NCI-H1048 (cell line): ENCODE results near the gene STAMBPL1.

Experiments
- DNase-seq: peaks from one replicate; lab custom pipeline; 2025; lab: John Stamatoyannopoulos, UW

The STAMBPL1 gene

GRCh38 chr10:88952647-88953111 lies 72.6 kb downstream of the STAMBPL1 start, which contains the start of gene ACTA2:
ACTA2 (minus strand) TSS chr10:88952773; CDS start chr10:88948930, 3,843 bp downstream.
- DNase-seq = no peak

DNA sequence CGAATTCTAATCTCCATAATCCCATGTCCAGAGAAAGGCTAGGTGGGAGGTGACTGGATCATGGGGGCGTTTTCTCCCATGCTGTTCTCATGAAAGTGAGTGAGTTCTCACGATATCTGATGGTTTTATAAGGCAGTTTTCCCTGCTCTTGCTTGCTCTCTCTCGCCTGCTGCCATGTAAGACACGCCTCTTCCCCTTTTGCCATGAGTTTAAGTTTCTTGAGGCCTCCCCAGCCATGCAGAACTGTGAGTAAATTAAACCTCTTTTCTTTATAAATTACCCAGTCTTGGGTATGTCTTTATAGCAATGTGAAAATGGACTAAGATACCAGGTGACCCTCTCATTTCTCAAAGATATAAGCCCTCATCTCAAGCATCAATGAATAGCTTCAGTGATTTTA lies 73.6 kb downstream of the STAMBPL1 start:
- no peak for DNase-seq

DNA sequence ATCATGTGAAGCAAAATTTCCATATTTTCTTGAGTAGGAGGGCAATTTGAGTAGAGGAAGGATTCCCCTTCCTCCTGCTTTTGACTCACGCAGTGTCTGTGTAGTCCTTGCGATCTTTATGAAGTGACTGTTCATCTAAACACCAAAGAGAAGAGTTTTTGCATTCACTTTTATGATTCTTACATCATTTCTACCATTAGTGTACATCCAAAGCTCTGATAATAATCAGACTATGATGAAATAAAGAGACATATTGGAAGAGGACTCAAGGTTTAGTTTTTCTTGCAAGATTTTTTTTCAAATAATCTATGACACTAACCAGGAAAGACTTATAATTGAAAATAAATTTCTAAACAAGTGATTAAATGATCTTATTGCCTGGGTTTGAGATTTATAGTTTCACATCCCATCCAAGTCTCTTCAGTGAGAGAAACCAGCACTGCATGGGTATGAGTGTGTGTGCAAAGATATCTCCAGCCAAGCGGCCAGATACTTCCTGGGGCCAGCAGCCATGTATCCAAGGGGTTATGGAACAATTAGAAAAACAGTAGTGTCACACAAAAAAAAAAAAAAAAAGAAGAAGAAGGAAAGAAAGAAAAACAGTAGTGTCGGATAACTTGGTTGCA lies 74.5 kb downstream of the STAMBPL1 start:
- no peak for DNase-seq

DNA sequence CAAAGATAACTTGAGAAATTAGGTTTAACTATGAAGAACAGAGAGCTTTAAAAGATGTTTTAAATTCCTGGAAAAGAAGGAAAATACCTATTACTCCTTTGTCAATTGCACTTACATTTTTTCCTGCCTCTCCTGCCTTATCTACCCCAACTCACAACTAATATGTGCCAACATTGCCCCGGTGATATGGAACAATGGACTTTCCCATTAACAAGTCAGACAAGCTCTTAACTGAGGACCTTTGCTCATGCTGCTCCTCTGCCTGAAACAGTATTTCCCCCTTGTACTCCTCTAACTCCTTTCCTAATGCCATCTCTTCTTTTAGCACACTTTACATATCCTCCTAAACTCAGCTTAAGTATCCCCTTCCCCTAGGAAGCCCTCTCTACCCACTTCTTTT lies 77.3 kb downstream of the STAMBPL1 start:
- DNase-seq = no peak

DNA sequence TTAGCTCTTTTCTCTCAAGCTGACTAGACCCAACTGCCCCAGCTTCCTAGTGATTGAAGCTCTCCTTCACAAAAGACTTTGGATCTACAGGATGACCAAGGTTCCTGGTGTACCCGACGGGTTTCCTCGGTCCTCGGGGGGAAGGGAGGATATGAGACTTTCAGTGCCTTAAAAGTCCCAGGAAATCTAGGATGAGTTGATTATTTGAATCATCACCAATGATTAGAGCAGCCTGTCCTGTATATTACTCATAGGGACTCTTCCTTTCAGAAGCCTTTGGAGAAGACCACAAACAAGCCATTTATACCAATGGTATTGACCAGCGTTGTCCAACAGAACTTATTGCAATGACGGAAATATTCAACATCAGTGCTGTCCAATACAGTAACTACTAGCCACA lies 78.7 kb downstream of the STAMBPL1 start:
- DNase-seq = no peak

GRCh38 chr10:88960802-88961201 lies 80.8 kb downstream of the STAMBPL1 start:
- no peak for DNase-seq

GRCh38 chr10:88961266-88961665 lies 81.2 kb downstream of the STAMBPL1 start:
- DNase-seq = no peak

DNA sequence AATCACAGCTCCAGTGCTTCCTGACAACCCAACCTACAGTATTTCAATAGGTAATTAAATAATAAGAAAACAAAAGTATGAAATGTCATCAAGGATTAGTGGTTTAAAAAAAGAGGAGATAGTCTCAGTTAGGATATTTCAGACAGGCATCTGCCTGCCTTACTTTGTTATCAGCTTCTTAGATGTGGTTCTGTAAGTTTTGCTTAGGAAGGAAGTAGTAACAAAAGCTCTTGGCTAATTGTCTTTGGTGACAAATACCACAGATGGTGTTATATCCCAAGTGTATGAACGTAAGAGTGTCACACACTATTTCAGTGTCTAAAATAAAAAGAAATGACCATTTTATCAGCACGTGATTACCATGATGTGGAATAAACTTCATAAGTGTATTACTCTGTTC lies 82.3 kb downstream of the STAMBPL1 start:
- DNase-seq = no peak

DNA sequence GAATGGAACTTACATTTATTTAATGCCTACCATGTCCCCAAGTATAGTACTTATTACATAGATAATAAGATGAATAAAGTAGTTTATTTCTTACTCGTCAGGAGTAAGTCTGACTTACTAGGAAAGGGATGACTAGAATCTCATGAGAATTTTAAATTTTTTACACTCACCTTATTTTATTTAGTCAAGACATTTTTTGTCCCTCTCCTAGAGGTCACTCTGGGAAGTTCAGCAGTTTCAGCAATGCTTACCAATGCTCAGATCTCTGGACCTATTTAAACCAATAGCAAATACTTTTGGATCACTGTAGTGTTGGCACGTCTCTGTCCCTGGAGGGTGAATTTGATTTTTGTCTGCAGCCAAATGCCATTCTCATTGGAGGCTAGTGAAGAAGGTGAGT lies 83.3 kb downstream of the STAMBPL1 start:
- no peak for DNase-seq

- DNase-seq = no peak
Observed at GRCh38 chr10:88964360-88964759, 84.3 kb downstream of the STAMBPL1 start.

DNA sequence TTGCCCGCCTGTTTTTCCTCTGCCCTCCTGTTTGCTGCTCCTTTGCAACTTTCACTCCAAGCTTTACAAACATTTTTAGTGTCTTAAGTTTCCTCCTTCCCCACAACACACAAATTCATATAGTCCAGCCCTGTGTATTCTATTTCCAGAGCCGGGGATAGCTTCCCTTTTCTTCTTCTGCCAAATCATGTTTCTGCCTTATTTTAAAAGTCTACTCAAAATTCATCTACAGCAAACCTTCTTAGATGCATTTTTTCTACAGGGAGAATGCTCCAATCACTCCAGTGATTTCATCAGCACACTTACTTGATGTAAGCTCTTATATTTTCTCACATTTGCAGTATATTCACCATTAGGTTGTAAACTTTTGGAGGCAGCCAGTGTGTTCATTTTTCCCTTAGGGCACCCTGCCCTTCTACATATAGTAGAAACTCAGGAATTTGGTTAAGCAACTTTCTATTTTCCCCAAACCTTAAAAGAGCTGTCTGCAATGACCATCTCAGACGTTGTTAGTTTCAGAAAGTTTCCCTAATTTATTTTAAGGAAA lies 84.9 kb downstream of the STAMBPL1 start:
- DNase-seq = no peak

DNA sequence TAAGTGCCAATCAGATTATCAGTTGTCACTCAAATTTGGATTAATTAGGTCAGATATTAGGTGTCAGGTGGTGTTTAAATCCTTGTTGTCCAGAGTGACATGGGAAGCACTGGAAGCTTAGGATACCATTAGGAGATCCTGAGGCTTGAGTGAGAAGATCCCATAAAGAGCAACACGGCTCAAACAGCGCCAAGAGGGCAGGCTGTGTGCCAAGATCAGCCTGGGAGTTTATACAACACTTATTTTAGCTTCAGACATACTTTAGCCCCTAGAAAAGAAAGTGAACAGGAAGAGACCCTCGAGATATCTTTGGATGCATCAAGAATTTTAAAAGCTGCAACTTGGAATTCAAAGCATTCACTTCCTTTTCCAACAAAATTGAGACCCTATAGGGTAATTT lies 86.8 kb downstream of the STAMBPL1 start:
- no peak for DNase-seq

- DNase-seq = no peak
Observed at GRCh38 chr10:88968391-88968790, 88.3 kb downstream of the STAMBPL1 start.

DNA sequence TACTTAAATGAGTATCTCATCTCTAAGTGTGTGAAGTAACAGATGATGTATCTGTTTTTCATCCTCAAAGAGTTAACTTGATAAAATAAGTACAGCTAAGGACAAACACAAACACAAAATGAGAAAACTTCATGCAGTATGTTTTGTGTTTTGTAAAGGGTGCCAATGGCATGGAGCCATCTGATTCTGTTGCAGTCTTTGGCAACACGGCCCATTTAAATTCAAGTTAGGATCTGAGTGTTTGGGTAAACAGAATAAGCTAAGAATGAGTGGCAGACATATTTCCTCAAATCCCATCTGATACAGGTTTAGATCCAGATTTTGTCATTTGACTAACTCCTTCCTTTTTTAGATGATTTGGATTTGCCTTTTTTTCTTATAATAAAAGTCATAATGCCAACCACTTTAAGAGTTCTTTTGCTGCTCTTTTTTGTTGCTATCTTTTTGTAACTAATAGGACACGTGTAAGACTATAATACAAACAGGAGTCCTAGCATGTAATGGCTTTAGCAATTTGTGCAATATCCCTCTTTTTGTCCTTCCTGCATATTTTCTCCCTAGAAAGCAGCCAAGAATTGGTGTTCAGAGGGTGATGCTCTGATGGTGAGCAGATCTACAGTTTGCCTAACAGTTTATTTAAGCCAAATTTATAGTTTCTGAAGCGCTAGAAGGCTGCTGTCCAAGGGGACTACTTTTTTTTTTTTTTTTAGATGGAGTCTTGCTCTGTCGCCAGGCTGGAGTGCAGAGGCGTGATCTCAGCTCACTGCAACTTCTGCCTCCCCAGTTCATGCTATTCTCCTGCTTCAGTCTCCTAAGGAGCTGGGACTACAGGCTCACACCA lies 91.4 kb downstream of the STAMBPL1 start:
- no peak for DNase-seq
